ES-I3 (cell line): Measurements from ENCODE around the gene CDHR2.

Experiments used
- H3K36me3 ChIP-seq: 2 replicates; pipeline ENCODE4 v1.6.1; 2013; ENCODE audit warnings: mild to moderate bottlenecking, low read length, control low read depth, moderate library complexity; ENCODE audit not compliant: insufficient read depth
- H3K4me1 ChIP-seq: 2 replicates; pipeline ENCODE4 v1.6.1; 2013; ENCODE audit warnings: mild to moderate bottlenecking, control low read depth, low read length; ENCODE audit not compliant: insufficient read depth
- H3K9ac ChIP-seq: 2 replicates; pipeline ENCODE4 v1.6.1; 2013; ENCODE audit warnings: low read depth, mild to moderate bottlenecking, low read length, moderate library complexity
- H3K9me3 ChIP-seq: 2 replicates; pipeline ENCODE4 v1.6.1; 2013; ENCODE audit warnings: mild to moderate bottlenecking, low read length, moderate library complexity; ENCODE audit not compliant: control insufficient read depth, insufficient read depth

Gene CDHR2

GRCh38 chr5:176642675-176643490, 93.7 kb downstream of the CDHR2 start:
- H3K9ac ChIP-seq = no peak overlapping the region
- H3K9me3 ChIP-seq = no peaks in the 10 kb centered on the region
- H3K36me3 ChIP-seq = no peaks in the 10 kb centered on the region

GRCh38 chr5:176643491-176644219, 94.5 kb downstream of the CDHR2 start:
- Histone ChIP-seq H3K9ac (no peak overlapping the region), H3K4me1 (peaks cover 20% of the 10 kb centered on the region; the same call in 1 of the 2 replicates), H3K36me3 (no peaks in the 10 kb centered on the region), H3K9me3 (no peaks in the 10 kb centered on the region)

More at GRCh38 chr5:176642675-176643490, 93.7 kb downstream of the CDHR2 start:
- H3K4me1 ChIP-seq = peaks cover 20% of the 10 kb centered on the region; the same call in 1 of the 2 replicates

GRCh38 chr5:176644294-176644693, 95.2 kb downstream of the CDHR2 start:
- no peaks in the 10 kb centered on the region for H3K9me3 ChIP-seq
- no peak overlapping the region for H3K9ac ChIP-seq
- H3K36me3 ChIP-seq = no peaks in the 10 kb centered on the region
- H3K4me1 ChIP-seq = peaks cover 20% of the 10 kb centered on the region; the same call in 1 of the 2 replicates

GRCh38 chr5:176644878-176645670, 95.9 kb downstream of the CDHR2 start:
- H3K9ac ChIP-seq = no peak overlapping the region
- H3K36me3 ChIP-seq = no peaks in the 10 kb centered on the region
- H3K9me3 ChIP-seq = no peaks in the 10 kb centered on the region
- H3K4me1 ChIP-seq = peaks cover 20% of the 10 kb centered on the region; the same call in 1 of the 2 replicates
